ENCODE measurements around the gene HHAT.

Gene HHAT

DNA sequence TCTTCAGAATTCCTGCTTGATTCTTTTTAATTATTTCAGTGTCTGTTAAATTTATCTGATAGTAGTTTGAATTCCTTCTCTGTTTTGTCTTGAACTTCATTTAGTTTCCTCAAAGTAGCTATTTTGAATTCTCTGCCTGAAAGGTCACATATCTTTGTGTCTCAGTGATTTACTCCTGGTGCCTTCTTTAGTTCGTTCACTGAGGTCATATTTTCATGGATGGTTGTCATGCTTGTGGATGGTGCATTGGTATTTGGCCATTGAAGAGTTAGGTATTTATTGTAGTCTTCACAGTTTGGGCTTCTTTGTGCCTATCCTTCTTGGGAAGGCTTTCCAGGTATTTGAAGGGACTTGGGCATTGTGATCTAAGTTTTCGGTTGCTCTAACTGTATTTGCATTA is 267.9 kb downstream of the HHAT start:
- DNase-seq (ENCODE audit: low spot score) = no peak

DNA sequence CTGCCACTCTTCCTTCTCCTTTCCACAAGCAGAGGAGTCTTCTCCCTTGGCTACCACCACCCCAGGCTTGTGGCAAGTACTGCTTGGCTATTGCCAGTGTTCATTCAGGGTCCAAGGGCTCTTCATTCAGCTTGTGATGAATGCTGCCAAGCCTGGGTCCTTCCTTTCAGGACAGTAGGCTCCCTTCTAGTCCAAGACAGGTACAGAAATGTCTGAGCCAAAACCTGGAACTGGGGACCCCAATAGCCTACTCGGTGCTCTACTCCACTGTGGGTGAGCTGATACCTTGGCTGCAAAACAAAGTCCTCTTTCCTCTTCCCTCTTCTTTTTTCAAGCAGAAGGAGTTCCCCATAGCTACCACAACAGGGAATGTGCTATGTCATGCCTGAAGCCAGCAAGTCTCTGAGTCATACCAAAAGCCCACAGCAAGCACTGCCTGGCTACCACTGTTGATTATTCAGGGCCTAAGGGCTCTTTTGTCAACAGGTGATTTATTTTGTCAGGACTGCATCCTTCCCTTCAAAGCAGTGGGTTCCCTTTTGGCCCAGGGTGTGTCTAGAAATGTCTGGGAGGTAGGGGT is 268.9 kb downstream of the HHAT start:
- DNase-seq (ENCODE audit: low spot score) = no peak

DNA sequence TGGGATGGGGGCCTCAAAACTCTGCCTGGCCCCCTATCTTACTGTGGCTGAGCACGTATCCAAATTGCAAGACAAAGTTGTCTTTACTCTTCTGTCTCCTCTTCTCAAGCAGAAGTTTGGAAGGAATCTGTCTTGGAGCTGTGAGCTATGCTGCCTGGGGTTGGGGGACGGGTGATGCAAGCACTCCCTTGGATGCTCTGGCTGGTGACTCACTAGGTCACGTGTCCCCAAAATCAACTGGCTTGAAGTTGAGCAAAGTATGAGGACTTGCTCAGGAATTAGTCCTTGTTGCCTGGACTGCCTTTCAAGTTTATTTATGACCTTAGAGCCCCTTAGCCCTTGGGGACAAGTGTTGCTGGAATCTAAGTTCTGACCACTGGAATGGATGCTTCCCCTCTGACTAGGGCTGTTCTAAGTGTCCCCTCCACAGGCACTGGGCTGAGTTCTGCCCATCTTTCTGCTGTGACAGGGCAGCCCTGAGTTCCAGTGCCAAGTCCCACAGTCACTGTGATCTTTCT is 269.5 kb downstream of the HHAT start:
- DNase-seq (ENCODE audit: low spot score) = no peak

DNA sequence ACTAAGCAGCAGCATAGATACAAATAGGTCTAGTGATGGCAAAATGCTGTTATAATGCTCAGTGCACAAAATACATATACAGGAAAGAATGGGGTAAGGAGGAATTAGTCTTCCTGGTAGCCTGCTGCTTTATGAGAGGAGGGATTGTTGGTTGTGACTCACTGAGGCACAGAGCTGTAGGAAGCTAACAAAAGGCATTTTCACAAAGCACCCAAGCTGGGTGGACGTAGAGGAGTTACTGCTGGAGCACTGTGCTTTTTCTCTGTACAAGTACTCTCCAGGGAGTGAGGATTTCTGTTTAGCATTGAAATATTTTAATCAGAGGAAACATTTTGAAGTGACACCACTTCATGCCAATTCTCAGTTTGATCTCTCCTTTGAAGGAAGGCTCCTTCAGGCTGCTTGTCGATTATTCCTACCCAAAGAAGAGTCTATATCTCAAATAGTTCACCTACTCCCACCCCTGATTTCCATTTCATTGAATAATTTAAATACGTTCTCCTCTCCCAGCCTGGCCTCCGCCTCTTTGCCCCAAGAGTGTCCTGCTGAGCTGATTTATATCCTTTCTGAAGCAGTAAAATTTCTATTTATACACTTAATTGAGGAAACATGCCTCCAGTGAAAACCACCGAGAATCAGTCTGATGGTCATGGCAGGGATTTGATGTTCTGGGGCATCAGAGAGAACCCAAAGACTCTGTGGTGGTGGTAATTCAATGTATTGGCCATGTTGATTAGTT is 271.9 kb downstream of the HHAT start:
- no peak for DNase-seq (ENCODE audit: low spot score)

DNA sequence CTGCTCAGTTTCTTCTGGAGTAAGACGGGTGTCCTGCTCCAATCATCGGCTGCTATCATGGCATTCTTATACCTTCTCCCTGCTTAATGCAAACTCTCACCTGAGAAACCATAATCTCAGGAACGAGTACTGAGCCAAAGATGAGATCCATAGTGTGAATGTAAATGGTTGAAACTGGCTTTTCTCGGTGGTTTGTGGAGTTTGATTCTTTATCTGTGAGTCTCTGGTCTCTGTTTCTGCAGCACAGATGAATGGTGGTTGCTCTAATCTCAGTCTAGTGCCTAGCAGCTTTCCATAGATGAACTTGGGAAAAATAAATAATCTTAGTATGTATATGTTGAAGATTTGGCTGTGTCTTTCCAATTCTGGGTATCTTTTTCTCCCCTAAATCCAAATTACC is 274.4 kb downstream of the HHAT start:
- DNase-seq (ENCODE audit: low spot score) = no peak

DNA sequence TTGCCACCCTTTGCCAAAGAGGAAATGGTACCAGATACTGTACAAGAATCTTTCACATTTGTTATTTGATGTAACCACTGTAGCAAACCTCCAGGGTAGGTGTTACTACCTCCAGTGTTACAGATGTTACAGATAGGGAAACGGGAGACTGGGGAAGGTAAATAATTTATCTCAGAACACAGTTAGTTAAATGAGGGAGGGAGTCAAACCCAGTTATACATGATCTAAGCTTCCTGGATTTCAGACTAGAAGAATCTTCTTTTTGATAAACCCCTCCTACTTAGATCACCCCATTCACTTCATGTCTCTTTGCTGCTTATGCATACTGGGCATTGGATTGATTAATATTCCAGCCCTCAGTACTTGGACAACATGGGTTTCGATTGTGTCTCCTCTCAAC is 276.4 kb downstream of the HHAT start:
- DNase-seq (ENCODE audit: low spot score) = no peak

DNA sequence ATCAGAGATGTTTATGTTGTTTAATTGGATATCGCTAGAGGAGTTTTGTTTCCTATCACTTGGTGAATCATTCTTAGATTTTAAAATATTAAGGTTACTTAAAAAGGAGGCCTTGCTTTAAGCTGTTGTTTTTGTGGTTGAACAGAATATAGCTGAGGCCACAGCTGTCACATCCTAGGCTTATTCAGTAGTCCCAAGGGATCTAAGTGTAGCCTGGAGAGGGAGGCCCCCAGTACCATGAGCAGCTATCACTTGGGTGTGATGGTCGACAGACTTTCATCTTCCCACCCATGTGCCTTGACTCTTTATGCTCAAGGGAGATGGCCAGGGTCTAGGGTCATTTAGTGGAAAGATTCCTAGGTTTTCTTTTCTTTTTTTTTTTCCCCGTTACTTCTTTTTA is 278.7 kb downstream of the HHAT start:
- no peak for DNase-seq (ENCODE audit: low spot score)

DNA sequence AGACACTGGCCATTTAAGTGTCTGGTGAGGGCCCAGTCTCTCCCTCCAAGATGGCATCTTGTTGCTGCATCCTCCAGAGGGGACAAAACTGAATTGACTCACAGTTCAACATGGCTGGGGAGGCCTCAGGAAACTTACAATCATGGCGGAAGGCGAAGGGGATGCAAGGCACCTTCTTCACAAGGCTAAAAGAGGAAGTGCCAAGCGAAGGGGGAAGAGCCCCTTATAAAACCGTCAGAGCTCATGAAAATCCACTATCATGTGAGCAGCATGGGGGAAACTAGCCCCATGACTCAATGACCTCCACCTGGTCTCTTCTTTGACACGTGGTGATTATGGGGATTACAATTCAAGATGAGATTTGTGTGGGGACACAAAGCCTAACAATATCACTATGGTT is 280.1 kb downstream of the HHAT start:
- no peak for DNase-seq (ENCODE audit: low spot score)

DNA sequence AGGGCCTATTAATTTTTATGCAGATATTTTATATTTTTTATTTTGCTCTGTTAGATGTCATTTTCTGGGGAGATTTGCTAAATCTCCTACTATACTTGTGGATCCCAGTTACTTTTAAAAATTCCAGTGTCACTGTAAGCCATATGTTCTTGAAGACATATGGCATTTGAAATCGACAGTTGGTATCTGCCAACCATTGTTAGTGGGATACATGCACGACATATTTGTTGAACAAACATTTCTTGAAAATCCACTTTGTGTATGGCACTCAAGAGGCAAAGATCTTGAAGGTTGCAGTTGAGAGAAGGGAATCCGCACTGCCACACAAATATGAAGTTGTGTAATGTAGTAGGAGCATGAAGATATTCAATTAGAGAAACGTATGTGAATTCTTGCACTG is 287.7 kb downstream of the HHAT start:
- DNase-seq (ENCODE audit: low spot score) = no peak

DNA sequence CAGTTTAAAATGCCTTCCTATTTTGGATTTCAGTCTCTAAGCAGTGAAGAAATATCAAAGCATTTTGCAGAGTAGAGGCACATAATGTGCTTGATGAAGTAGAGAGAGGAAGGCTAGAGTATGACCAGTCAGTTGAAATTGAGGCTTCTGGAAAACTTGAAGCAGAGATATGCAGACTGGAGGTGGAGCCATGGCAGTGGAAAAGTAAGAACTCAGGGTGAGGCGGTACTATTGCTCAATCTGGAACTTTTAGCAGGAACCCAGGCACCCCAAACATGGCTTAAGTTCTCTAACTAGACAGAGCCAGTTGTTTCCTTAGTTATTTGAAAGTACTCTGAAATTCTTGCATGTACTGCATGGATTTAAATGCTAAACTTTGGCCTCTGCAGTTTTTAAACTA is 288.6 kb downstream of the HHAT start:
- DNase-seq (ENCODE audit: low spot score) = no peak

DNA sequence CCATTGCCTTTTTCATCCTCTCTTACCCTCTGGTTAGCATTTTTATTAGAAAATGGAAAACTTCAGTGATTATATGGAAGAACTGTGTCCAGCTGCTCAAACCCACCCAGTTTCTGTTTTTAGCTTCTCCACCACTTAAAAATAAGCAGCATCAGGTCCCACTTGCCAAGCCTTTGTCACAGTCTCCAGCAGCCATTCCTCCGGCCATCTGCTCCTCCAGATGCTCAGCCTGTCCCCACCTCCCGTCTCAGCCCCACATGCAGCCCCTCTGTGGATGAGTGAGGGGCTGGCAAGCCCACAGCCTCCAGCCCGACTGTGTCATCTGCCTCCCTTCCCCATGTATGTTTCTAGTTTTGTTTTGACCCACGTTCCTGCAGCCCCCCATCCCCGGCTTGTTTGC is 289.7 kb downstream of the HHAT start:
- DNase-seq (ENCODE audit: low spot score) = no peak

DNA sequence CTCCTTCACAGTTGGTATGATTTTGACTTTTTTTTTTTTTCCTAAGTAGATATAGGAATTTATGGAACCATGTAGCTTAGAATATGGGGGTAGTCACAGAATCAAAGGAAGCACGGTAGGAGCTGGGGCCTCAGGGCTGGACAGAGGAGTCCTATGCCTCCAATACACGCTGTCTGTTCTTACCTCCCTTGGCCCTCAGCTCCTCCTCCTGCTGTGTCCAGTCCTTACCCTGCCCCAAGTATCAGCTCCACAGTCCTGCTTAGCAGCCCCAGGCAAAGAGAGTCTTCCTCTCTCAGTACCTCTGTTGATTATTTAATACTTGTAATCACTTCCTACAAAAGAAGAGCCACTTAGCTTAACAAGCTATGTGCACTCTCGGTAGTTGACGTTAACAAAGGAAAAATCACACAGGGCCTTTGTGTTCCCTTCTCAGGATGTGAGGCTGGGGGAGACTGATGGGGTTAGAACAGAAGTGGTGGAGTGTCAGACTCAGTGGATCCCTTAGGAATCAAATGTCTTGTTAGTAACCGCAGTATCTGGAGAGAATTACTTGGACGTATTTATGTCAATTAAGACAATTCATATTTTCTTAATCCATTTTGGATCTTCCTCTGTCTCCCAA is 292.3 kb downstream of the HHAT start:
- no peak for DNase-seq (ENCODE audit: low spot score)

DNA sequence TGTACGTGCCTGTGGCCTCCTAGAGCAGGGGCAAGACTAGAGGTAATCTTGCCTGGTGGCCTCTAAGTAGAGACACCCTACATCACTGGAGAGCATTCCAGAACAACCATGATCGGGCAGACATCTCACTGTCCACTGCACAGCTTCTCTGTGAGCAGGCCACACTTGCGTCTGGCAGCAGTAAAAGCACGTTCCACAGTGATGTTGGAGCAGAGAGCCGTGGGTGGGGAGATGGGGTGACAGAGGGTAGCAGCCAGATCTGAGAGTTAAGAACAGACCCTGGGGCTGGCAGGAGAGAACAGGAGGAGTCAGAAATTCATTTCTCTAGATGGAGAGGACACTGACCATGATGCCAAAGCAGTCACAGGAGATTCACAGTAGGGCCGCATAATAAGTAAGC is 293.0 kb downstream of the HHAT start:
- DNase-seq (ENCODE audit: low spot score) = no peak

DNA sequence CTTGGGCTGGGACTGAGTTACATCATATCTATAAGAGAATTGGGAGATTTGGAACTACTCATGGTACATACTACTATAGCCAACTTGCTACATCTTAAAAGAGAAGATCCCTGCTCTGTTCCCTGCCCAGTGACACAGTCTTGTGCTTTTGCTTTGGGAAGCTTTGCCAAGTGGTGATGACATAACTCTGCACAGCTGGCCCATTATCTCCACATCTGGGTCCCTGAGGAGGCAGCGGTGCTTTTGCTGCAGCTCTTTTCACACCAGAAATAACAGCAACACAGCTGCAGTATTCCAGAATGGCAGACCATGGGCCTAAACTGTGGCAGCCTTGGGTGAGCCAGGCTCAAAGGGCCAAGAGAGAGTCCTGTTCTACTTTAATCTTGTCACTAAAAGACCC is 296.0 kb downstream of the HHAT start:
- no peak for DNase-seq (ENCODE audit: low spot score)

DNA sequence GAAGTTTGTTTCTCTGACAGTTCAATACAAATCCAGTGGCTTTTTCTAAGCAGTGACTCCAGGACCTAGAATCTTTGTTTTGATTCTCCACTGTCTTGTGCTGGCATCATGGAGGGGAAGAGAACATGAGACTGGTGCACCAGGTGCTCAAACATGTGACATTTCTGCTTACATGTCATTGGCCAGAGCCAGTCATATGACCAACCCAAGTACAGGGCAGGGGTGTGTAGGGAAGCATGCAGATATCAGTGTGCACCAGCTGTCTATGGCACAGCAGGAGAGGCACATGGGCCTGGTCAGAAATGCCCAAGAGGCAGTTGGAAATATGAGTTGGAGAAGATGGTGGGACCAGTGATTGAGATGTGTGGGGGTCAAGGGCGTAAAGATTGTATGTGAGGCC is 297.0 kb downstream of the HHAT start:
- no peak for DNase-seq (ENCODE audit: low spot score)

DNA sequence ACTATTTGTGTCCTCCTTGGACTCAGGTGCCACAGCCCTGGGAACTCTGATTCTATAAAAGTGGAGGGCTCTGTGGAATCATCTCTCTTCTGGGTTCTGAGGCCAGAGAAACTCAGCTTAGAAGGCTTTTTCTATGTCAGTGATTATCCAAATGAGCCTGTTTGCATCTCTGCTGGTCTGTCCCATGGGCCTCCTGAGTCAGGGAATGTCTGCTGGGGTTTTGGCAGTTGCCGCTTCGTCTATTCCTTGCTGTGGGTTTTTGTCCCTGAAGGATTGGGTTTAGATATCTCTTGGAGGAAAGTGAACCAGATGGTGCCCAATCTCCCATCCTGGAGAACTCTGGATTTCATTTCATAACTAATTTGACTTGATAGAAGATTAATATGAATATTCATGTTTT is 297.6 kb downstream of the HHAT start:
- DNase-seq (ENCODE audit: low spot score) = no peak

DNA sequence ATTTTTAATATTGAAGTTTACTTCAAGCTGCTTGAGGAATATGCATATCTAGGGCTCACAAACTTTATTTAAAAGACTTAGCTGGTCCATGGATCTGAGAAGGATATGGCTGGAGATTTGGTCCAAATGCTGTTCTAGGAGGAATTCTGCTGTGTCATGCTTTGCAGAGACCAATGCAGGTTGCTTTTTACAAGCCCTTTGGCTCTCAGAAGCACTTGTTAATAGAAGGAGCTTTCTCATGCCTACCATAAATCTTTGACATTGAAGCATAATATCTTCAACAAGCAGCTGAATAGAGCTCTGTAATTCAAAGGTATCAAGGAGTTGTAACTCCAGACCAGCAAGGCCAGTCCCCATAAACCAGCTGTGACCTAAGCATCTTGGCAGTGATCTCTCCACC is 299.1 kb downstream of the HHAT start:
- DNase-seq (ENCODE audit: low spot score) = no peak

DNA sequence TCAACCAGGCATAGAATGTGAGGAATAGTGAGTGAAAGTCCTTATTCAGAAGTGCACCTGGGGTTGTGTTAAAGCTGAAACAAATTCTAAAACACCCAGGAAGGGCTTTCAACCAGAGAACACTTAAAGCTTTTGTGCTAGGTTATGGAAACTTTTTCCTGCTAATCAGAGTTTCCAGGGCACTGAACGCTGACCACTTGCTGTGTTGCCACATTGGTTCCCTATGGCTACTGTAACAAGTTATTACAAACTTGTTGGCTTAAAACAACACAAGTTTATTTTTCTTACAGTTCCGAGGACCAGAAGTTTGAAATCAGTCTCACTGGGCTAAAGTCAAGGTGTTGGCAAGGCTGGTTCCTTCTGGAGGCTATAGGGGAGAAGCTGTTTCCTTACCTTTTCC is 300.6 kb downstream of the HHAT start:
- no peak for DNase-seq (ENCODE audit: low spot score)

DNA sequence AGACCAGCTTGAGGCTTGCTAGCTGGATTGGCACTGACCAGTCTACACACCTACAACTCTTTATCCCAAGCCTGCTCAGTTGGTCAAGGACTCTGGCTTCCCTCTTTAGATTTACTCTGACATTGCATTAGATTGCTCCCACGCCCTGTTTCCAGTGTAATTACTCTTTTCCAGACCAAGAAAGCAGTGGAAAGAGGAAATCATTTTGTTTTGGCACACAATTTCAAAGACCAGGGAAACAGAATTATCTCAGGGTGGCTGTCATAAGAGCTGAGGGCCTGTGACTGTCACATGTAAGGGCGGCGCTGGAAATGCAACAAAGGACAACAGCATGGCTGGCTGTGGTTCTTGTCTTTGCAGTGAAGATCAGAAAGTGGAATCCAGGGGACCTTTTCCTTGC is 302.7 kb downstream of the HHAT start:
- DNase-seq (ENCODE audit: low spot score) = no peak

DNA sequence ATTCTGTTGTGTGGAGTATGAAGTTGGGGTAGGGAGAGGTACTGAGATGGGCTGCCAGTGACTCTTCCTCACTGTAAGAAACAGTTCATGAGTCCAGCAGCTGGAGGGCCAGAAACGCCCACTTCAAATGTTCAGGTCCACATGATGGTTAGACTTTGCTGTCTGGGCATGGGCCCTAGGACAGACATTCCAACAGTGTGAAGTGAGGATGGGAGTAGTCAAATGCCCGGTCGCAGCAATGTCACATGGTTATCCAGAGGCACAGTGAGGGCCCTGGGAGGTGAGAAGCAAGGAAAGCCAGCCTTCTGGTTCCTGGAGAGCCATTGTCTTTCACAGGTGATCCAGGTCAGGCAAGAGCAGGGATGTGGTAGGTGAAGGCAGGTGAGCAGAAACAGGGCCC is 304.4 kb downstream of the HHAT start:
- DNase-seq (ENCODE audit: low spot score) = no peak

DNA sequence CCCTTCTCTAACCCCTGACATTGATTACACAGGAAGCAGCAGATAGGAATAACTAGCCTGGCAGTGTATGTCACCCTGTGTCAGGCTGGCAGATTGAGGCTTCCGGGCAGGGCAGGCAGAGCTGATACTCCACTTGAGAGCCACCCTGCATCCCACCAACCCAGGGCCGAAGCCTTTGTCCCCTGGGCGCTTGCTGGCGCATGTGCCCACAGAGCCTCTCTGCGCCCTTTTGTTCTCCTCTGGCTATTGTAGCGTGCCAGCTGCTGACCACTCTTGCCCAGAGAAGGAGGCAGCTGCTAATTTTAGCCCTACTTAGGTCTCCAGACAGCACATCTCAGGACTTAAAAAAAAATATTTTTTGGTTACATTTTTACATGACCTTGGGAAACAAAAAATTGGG is 304.9 kb downstream of the HHAT start:
- no peak for DNase-seq (ENCODE audit: low spot score)

DNA sequence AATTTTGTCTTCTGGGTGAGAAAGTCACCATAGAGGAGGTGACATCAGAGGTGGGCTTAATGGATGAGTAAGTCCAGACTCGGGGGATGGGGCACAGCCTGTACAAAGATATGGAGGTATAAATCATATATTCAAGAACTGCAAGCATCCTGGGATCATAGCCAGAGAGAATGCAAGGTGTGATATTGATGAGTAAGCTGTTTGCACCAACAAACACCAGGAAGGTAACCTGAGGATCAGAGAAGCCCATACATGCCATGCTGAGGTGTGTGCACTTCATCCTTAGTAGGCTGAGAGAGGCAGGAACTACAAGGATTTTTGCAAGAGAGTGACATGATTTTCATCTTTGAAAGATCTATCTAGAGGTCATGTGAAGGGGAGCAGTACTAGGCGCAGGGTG is 306.4 kb downstream of the HHAT start:
- no peak for DNase-seq (ENCODE audit: low spot score)

DNA sequence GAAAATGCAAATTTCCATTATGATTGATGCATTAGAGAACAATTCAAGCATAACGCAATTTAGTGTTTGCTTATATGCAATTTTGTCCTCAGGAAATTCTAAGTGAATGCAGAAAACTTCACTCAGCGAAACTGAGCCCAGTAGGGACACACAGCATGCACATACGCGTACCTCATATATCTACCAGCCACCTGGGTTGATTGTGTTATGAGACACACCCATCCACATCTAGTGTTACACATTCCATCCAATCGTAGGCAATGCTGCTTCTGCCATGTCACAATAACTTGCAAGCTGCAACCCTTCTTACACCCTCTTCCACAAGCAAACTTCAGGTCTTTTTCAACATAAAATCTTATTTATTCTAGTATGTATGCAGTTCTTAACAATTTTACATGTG is 312.9 kb downstream of the HHAT start:
- DNase-seq (ENCODE audit: low spot score) = no peak
